Endothelial cell (in vitro differentiated cells): ENCODE measurements around the gene BTBD16. TPM values are rescaled to one million over a fixed set of nuclear protein-coding genes. Genes with fewer than 3 reads are reported as not detected.

ENCODE experiments used
- DNase-seq: peaks from one replicate; pipeline ENCODE4 v3.0.0; 2021; ENCODE audit warnings: low spot score
- H3K27ac Mint-ChIP-seq: one replicate; pipeline ENCODE4 v1.8.0; 2021; ENCODE audit warnings: mixed read lengths, inconsistent platforms; ENCODE audit not compliant: unreplicated experiment
- H3K27me3 Mint-ChIP-seq: one replicate; pipeline ENCODE4 v1.8.0; 2021; ENCODE audit warnings: mild to moderate bottlenecking, moderate library complexity, mixed read lengths, inconsistent platforms; ENCODE audit not compliant: unreplicated experiment
- H3K36me3 Mint-ChIP-seq: one replicate; pipeline ENCODE4 v1.8.0; 2021; ENCODE audit warnings: mild to moderate bottlenecking, low read depth, mixed read lengths, inconsistent platforms; ENCODE audit not compliant: unreplicated experiment
- H3K4me1 Mint-ChIP-seq: one replicate; pipeline ENCODE4 v1.8.0; 2021; ENCODE audit warnings: mild to moderate bottlenecking, mixed read lengths, inconsistent platforms; ENCODE audit not compliant: unreplicated experiment
- H3K4me3 Mint-ChIP-seq: one replicate; pipeline ENCODE4 v1.8.0; 2021; ENCODE audit warnings: mild to moderate bottlenecking, mixed read lengths, inconsistent platforms; ENCODE audit not compliant: unreplicated experiment
- H3K9me3 Mint-ChIP-seq: one replicate; pipeline ENCODE4 v1.8.0; 2021; ENCODE audit warnings: mixed read lengths, inconsistent platforms; ENCODE audit not compliant: unreplicated experiment
- CTCF ChIP-seq: fragments of 200-600 bp; sonication (generic); IDR thresholded peaks from one replicate; pipeline ENCODE4 v1.5.0; 2021; ENCODE audit warnings: antibody characterized with exemption; ENCODE audit not compliant: unreplicated experiment
- total RNA-seq: library from RNA; stranded (reverse); fragmentation: NEBNext Ultra II Directional; extraction: Animal tissue kit (Norgen Biotek cat#: 25700); gene quantifications from one replicate; pipeline ENCODE4 v1.2.1, GENCODE V29; 2021; ENCODE audit not compliant: unreplicated experiment

The BTBD16 gene
- total RNA-seq, 1 donor from 2014 or later = 0.23 TPM

- no peak for TF ChIP-seq CTCF
- Mint-ChIP-seq H3K27me3 (no peaks in the 10 kb centered on the region), H3K27ac (no peak overlapping the region), H3K4me3 (no peak overlapping the region), H3K4me1 (peaks cover 2% of the 10 kb centered on the region), H3K9me3 (no peaks in the 10 kb centered on the region), H3K36me3 (peaks cover 3% of the 10 kb centered on the region)
- DNase-seq = no peak
These were observed 109.6 kb downstream of the BTBD16 start for GRCh38 chr10:122380703-122381102.

GRCh38 chr10:122381680-122382079, 110.6 kb downstream of the BTBD16 start:
- Mint-ChIP-seq H3K27ac (no peak overlapping the region), H3K4me1 (no peaks in the 10 kb centered on the region), H3K36me3 (peaks cover 3% of the 10 kb centered on the region), H3K9me3 (no peaks in the 10 kb centered on the region), H3K4me3 (no peak overlapping the region), H3K27me3 (no peaks in the 10 kb centered on the region)
- DNase-seq = no peak
- no peak for TF ChIP-seq CTCF

- Mint-ChIP-seq H3K27ac (no peak overlapping the region), H3K4me3 (no peak overlapping the region), H3K4me1 (no peaks in the 10 kb centered on the region), H3K27me3 (no peaks in the 10 kb centered on the region), H3K9me3 (no peaks in the 10 kb centered on the region), H3K36me3 (peaks cover 8% of the 10 kb centered on the region)
- no peak for TF ChIP-seq CTCF
- no peak for DNase-seq
These were observed 115.4 kb downstream of the BTBD16 start for GRCh38 chr10:122386514-122386913.

GRCh38 chr10:122387572-122387971, 116.5 kb downstream of the BTBD16 start:
- no peaks in the 10 kb centered on the region for H3K9me3 Mint-ChIP-seq
- H3K27me3 Mint-ChIP-seq = no peaks in the 10 kb centered on the region
- no peak overlapping the region for H3K4me3 Mint-ChIP-seq
- TF ChIP-seq CTCF = no peak
- H3K27ac Mint-ChIP-seq = no peak overlapping the region
- H3K36me3 Mint-ChIP-seq = peaks cover 8% of the 10 kb centered on the region
- DNase-seq = no peak
- H3K4me1 Mint-ChIP-seq = no peaks in the 10 kb centered on the region

Other genes starting within 250 kb of the BTBD16 start
- 38.2 TPM for gene PLEKHA1, start 103.4 kb downstream of the BTBD16 start, total RNA-seq
- not detected for gene ARMS2, start 183.4 kb downstream of the BTBD16 start, total RNA-seq
- 72.3 TPM for gene HTRA1, start 190.3 kb downstream of the BTBD16 start, total RNA-seq